ENCODE data around the gene MAP2.

DNA sequence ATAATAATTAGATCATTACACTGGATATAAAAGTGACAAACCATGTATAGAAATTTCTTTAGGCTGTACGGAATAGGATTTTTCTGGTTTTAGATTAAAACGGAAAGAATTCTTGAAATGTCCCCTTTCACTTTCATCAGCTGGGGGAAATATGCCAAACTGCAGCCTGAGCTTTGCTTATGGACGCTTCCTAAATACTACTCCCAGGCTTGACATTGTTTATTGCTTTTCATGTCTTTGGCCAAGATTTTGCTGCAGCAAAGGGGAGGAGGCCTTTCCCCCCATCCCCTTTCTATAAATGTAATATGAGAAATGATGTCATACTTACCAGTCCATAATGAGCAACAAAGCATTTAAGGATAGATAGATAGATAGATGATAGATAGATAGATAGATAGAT lies 158.4 kb downstream of the MAP2 start:
- TF ChIP-seq, protein P1, sequence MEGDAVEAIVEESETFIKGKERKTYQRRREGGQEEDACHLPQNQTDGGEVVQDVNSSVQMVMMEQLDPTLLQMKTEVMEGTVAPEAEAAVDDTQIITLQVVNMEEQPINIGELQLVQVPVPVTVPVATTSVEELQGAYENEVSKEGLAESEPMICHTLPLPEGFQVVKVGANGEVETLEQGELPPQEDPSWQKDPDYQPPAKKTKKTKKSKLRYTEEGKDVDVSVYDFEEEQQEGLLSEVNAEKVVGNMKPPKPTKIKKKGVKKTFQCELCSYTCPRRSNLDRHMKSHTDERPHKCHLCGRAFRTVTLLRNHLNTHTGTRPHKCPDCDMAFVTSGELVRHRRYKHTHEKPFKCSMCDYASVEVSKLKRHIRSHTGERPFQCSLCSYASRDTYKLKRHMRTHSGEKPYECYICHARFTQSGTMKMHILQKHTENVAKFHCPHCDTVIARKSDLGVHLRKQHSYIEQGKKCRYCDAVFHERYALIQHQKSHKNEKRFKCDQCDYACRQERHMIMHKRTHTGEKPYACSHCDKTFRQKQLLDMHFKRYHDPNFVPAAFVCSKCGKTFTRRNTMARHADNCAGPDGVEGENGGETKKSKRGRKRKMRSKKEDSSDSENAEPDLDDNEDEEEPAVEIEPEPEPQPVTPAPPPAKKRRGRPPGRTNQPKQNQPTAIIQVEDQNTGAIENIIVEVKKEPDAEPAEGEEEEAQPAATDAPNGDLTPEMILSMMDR (optimal IDR thresholded peaks at IDR 0.05 in 1 of 3, IDR thresholded peaks at IDR 0.05 in 1 of 3, conservative IDR thresholded peaks at IDR 0.05 in 1 of 3; ENCODE audit: extremely low read depth in 1 of 3, insufficient read depth in 2 of 3, low read length in 3 of 3) = no peak
- TF ChIP-seq EZH2 (IDR thresholded peaks at IDR 0.05; ENCODE audit: low read length) = no peak
